Skin of body (tissue), 2 donors: Measurements from ENCODE around the gene GPR63. TPM values are rescaled to one million over a fixed set of nuclear protein-coding genes. Genes with fewer than 3 reads are reported as not detected.

Experiments
- DNase-seq: peaks from one replicate; lab custom pipeline; 2025; lab: John Stamatoyannopoulos, UW
- total RNA-seq: library from RNA; depleted of rRNA; stranded (reverse); fragments of >200 nt; gene quantifications from one replicate; pipeline ENCODE4 v1.2.3, GENCODE V29; 2014

Gene GPR63
- total RNA-seq, 1 donor from 2014 or later = 1.5 TPM

DNA sequence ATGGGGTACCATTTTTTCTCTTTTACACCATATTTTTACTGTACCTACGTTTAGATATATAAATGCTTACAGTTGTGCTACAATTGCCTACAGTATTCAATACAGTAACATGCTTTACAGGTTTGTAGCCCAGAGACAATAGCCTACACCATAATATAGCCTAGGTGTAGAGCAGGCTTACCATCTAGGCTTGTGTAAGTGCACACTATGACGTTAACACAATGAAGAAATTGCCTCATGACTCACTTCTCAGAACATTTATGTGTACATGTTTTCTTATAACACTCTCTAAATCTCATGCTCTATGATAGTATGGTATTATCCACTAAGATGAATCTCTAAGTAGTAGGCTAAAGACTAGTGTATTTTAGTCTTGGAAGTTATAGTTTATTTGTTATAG is 13.5 kb downstream of the GPR63 start:
- no peak for DNase-seq

DNA sequence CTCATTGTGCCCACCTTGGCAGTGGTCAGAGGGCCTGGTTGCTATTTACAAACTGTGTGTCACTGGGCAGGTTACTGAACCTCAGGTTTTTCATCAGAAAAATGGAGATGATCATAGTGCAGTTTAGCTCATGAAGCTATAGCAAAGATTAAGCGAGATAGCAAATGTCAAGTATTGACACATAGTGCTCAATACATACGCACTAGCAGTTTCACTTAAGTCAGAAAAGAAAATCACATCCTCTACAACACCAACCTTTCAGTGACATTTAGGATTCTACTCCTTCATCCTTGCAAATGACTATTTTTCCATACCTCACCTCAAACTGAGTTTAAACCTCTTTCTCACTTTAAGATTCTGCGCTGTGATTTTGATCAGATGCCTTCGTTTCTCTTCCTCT is 16.2 kb downstream of the GPR63 start:
- no peak for DNase-seq

DNA sequence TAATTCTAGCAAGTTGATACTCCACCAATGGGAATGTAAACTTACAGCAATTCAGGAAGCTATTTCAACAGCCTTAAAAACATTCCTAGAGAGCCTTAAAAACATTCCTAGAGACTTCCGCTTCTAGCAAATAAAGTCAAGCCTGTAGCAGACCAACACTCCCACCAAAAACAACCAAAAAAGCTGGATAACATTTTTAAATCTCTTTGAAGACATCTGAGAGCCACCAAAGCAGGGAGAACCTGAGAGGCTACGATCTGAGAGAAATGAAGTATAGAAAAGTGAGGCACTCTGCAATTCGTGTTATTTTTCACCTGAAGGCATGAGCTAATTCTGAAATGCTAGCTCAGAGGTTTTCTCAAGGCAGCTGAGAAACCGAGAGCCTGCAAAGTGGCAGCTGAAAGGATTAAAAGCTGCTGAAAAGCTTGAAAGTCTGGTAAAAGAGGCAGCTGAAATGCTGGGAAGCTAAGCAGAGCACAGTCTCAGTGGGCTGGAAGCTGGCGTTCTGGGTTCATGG is 20.9 kb downstream of the GPR63 start:
- no peak for DNase-seq

DNA sequence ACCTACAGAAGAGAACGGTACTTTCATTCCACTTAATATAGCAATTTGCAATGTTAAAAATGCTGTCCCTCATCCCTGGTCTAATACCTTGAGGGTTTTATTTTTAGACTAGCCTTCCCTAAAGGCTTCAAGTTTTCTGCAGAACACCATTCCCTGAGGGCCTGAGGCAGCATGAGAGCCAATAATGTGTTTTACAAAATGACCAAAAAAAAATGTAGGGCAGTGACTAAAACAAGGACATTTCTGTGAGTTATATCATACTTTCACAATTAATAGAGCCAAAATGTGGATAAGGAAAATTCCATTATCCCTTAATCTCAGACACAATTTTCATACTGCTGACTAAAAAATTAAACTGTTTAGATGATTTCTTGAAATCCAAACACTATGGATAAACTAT is 22.7 kb downstream of the GPR63 start:
- DNase-seq = no peak

DNA sequence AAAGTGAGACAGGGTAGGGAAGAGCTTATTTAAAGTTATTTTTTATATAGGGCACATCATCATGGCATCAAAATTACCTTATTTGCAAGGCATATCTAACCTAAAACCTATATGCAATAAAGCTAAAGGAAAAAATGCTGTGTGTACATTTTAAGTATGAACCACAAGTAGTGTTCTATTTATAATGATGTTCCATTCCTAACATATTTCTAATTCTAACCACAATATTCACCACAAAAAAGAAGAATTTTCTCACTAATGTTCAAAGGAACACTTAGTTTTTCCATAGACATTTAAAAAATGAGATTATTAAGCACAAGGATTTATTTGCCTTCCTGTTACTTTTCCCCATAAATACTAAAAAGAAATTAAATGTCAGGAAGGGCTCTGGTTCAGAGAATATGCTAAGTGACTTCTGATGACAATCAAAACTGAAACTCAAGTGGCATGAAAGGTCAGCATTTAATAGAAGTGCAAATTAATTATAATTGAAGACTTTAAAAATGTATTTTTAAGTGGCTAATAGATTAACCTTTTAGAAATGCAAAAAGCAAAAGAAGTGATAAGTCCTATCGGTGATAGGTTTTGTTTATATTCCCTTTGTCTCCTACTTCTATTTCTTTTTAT is 25.1 kb downstream of the GPR63 start:
- no peak for DNase-seq

DNA sequence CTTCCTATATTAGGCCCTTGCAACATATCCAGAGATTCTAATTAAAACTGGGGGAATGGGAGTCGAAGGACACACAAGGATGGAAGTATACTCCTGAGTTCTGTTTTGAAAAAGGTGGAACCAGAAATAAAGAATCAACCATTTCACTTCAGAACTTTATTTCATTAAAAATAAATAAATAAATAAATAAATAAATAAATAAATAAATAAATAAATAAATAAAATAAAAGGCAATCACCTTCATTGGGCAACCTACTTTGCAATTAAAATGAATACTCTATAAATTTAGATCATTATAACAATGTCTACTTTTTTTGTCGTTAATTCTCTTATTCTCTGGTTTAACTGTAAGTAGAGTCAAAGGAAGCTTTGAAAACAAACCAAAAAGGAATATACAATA is 25.6 kb downstream of the GPR63 start:
- no peak for DNase-seq

DNA sequence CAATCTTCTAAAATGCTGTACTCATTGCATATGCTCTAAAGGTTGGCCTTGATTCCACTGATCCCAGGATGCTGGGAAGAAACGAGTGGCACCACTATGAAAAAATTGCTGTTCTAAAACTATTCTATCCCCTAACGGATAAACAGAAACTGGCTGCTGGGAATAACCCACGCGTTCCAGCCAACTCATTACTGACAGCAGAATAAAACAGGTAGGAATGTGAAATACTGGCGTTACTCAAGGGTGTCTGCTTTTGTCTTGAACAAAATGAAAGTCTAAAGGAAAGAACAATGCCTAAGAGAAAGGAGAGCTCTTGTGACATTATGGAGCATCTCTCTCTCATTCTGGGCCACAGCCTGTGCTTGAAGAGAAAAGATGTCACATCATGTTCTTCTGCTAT is 26.1 kb downstream of the GPR63 start:
- no peak for DNase-seq

DNA sequence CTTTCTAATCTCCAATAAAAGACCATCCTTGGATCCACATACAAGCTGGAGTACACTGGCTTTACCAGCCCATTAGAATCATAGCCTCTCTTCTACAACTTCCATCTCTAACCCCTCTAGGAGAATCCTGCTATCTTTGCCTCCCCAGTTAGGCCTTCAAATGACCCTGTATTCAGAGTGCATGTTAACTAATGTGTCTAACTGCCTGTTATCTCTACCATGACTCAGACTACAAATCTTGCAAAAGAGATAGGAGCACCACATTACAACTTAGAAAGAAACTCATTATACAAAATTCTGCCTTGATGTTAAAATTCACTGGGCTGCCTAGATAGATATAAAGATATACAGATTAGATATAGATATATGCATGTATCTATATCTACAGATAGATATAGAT is 28.2 kb downstream of the GPR63 start:
- no peak for DNase-seq

DNA sequence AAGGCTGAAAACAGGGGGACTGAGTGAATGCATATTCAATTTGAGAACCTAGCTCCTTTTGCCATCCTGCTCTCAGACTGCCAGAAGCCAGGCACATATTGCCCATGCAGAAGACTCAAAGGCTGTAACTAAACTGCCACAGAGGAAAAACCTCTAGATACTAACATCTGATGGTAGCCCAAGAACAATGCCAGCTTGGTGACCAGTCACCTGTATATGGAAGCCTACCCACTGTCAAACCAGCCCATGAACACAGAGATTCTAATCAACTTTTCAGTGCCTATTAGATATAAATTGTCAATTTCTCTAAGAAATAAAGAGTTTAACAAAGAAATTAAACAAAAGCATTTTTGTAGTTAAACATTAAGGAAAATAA is 34.2 kb downstream of the GPR63 start:
- no peak for DNase-seq

DNA sequence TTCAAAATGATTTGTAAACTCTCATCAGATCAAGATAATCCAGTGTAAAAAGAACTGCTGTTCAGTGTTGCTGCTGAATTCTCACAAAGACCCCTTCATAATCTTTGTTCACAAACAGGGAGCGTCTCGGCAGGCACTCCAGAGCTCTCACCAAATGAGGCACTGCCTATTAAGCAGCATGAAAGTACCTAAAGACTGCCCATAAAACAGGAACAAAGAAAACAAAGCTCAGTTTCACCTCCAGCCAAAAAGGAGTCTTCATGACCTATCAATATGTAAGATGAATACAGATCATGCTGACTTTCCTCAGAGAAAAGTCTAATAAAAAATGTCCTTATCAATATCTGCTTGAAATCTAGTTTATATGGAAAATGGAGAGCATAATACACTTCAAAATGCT is 41.8 kb downstream of the GPR63 start:
- DNase-seq = no peak

DNA sequence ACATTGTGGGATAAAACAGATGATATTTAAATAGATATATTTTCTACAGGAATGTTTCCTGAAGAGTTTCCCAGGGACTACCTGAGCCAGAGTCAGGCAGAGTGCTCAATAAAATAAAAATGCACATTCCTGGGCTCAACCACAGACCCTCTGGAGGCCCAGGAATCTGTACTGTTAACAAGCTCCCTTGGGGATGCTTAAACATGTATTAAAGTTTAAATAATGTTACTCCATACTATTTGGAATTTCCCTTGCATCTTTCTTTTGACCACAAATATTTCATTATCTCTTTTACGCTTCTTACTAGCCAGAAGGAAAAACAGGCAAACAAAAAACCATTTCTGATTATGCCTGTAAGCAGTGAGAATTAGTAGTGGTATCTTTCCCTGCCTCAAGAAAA is 42.3 kb downstream of the GPR63 start:
- DNase-seq = no peak

DNA sequence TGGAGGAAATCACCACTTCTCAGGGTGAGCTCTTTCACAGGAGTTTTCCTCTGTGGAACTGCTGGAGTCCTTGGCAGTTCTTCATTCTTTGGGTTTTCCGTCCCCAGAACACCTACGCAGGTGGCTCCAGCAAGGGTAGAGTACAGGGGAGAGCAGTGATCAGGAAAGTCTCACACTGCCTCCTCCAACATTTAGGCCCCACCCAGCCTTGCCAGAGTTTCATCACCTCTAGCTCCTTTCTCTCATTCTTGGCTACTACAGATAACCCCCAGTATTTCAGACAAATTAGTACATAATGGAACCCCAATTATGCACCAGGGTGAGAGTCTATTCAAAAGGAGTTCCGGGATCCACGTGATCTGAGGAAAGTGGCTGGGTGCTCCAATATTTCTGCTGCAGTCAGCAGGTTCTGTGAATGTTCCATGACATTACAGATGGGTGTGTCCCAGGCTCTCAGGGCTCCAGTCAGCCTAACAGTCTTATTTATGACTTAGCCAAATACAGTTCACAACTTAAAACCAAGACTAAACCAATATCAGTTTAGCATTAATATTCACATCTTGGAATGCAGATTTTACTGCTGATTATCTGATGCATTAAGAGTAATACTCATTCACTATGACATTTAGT is 44.6 kb downstream of the GPR63 start:
- DNase-seq = no peak

DNA sequence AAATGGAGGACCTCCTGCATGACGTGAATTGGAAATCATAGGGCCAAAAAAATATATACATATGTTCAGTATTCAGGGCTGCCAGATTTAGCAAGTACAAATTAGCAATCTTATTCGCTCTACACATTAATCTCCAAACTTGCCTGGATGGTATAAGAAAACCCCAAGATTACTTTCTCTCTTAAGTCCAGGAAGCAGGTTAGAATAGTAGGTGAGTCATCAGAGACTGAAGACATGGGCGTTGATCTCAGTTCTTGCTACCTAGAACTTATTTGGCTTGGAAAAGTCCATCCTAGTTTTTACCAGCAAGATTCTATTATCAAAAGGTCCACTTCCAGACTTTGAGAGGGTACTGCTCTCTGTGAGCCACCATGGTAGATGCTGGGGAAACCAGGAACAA is 47.4 kb downstream of the GPR63 start:
- DNase-seq = no peak

DNA sequence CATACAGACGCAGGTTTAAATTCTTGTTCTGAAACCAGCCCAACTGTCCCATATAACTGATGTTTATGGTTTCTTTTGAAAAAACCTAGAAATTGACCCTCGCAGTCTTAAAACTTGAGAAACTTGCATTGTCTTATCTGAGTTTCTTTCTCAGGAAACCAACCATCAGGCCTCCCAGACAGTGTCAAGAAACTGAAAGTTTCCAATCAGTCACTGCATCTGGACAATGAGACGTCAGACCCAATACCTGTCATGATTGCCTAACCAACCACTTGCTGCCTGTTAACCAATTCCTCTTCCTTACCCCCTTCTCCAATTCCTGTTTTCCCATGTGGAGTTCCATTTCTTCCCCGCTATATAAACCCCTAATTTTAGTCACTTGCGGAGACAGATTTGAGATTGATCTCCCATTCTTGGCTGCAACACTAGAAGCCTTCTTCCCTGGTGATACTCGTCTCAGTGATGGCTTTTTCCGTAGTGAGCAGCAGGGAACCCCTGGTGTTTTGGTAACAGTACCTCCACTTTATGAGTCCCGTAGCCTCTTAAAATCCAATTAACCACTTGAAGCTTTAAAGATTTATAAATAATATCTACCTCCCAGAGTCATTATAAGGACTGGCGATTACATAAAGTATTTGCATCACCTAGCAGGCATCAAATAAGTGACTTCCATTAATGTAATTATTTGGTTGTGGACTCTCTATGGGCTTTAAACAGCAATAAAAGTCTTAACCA is 49.3 kb downstream of the GPR63 start:
- DNase-seq = no peak

DNA sequence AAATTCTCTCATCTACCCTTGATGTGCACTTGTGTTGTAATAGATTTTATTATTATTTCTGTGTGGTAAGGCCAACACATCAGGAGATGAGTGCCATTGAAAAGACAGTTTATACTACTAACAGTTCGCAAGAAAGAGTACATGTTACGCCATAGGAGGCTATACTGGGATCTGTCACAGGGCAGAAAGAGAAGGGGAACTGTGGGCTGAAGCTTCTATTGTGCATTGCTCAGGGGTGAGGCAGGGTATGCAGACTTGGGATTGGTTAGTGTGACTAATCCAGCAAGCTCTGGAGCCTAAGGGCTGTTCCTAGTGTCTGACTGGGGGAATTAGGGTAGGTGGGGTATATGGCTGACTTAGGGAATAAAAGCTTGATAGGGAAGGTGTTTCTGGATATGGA is 50.9 kb downstream of the GPR63 start:
- no peak for DNase-seq

DNA sequence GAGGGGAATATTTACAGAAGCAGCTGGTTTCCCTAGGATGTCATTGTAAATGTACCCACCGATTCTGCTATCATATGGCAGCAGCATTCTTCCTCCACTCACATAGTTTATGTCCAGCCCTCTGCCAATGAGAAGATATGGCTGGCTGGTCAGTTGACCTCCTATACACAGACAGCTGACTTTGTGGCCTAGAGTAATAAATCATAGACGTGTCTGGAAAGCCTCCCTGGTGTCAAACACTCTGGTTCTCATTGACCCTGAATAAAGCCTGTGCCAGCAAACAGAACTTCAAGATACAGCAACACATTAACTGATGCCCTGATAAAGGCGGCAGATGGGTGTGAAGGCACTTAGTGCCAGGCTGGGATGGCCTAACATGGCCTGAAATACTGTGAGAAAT is 52.6 kb downstream of the GPR63 start:
- DNase-seq = no peak

DNA sequence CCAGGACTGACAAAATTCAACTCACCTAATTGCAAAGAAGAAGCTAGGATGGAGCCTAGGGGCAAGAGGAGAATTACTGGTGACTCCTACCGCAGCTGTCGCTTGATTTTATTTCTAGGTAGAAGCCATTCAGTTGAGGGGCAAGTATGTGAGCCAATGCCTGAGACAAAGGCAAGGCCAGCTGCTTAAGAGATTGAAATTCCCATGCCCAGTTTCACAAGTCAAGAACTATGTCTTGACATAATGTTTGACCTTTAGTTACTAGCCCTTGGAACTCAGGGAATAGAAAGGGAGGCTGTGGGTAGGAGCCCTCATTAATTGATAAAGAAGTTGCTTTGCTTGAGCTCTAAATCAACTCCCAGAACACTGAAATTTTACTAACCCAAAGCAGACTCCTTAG is 54.0 kb downstream of the GPR63 start:
- no peak for DNase-seq

DNA sequence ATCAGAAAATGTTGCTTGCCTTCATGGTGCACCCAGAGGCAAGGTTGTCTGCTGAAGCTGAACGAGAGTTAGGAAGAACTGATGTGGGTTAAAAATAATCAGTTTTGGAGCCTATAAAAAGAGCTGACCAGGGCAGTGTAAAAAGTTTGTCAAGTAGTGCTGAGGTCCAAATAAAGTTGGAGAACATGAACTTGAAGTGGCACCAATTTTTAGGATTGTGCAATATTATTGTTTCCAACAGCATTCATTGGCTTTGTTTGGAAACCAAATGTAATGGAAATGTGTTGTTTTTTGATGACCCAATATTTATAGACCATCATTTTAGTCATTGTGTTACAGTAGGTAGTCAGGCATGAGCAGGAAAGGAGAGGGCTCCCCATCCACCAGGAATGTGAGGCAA is 55.7 kb downstream of the GPR63 start:
- DNase-seq = no peak

DNA sequence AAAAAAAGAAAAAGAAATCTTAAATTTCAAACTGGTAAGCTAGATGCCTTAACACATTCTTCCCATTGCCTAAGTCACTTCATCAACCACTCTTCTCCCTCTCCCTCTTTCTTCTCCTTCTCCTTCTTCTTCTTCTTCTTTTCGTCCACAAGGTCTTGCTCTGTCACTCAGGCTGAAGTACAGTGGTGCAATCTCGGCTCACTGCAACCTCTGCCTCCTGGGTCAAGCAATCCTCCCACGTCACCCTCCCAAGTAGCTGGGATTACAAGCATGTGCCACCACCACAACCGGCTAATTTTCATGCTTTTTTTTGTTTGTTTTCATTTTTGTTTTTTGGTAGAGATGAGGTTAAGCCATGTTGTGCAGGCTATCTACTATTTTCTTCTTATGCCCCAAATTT is 60.2 kb downstream of the GPR63 start:
- no peak for DNase-seq

DNA sequence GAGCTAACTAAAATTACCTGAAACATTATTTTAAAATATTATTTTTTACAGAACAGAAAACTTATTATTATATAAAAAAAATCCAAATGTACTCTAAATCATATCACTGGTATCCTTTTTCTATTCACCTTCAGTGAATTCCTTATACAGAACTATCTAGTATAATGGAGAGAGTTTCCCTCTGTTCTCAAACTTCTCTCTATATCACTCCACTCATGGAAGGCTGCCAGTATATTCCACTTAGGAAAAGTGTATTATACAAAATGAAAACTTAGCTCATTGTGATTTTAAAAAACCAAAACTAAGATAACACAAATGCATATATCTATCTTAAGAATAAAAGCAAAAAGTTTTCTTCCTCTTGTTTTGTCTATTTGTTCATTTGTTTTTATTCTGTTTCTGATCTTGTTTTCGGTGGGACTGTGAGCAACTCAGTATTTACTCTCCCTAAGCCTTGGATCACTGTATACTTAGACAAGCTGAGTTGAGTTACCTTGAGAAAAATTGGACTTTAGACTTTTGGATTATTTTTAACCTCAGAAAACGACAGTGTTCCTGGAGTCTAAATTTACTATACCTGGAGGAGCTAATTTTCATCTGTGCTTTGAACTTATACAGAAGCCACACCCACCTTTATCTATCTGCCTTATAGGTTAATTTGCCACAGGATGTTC is 61.4 kb downstream of the GPR63 start:
- DNase-seq = no peak

DNA sequence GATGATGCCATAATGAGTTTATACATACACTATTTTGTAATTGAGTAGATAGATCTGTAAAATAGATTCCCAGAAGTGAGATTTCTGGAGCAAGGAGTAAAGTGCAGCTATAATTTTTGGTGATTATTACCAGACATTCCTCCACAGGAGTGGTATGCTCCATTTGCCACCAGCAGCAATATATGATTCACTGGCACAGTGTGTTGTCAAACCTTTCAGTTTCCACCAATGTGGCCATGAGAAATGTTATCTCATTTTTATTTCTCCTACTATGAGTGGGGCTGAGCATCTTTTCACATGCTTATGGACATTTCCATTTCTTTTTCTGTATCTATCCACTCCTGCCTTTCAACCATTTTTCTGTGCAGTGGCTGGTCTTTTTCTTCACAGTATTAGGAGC is 70.5 kb downstream of the GPR63 start:
- no peak for DNase-seq

DNA sequence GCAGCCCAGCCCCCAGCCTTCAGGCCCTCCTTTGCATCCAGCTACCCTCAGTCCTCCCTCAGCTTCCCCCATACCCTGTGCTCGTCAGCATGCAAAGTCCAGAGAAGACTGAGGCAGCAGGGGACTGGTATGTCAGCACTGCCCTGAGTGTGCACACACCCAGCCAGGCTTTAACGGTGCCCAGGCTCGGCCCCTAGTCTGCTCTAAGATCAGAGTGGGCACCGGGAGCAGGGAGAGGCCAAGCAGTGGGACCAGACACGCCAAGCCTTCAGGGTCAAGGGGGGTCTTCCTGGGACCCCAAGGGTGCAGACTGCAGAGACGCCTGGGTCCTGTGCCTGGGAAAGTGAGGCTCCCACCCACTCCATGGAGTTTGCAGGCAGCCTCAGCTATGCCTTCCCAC is 74.7 kb downstream of the GPR63 start:
- DNase-seq = no peak
